HG02943 (cell line): ENCODE measurements around the gene KLF3.
"Not testable (repeated sequence)": the region's sequence is repeated elsewhere in the genome, so short reads cannot be mapped to it uniquely, and the experiment has no call there.

ENCODE experiments used
- ATAC-seq: cut with Tn5 transposase; IDR thresholded peaks from one replicate; pipeline ENCODE4 v1.9.1; 2021; ENCODE audit warnings: mild to moderate bottlenecking, low read depth, moderate library complexity; ENCODE audit not compliant: unreplicated experiment

KLF3 gene

GRCh38 chr4:38663801-38664705 is at the start of gene KLF3:
Gene KLF3, plus strand, starts transcription at chr4:38664199. Its CDS starts 16,427 bp downstream, at chr4:38680626.
- peak; percentile 72 for ATAC-seq

- ATAC-seq, result no peak
These were observed 49.8 kb upstream of the KLF3 start for GRCh38 chr4:38614231-38614630.

DNA sequence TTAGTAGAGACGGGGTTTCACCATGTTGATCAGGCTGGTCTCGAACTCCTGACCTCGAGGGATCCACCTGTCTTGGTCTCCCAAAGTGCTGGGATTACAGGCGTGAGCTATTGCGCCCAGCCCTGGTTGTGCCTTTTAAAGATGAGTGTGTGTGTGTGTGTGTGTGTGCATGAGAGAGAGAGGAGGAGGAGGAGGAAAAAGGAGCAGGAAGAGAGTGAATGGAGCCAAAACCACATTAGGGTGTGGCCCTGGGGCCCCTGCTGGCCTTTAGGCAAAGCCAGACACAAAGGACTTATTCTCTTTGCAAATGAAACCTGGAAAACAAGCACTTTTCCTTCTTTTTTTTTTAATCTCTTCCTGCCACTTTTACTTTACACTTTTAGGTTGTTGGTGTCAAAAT is 48.2 kb upstream of the KLF3 start:
- ATAC-seq, result no peak

DNA sequence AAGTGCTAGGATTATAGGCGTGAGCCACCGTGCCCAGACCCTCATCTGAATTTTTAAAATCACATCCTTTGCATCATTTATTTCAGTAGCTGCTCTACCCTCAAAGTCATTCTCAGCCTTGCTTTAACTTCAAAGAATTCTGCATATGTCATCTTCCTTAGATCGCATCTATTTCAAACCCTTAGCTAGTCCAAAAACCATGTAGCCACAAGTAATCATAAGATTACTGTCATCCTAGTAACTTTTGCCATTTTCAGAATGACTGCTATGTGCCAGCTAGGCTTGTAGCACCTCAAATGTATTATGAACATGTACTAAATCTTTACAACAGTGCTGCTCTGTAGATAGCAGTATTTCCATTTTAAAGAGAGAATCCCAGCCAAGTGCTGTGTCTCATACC is 45.5 kb upstream of the KLF3 start:
- ATAC-seq, result no peak

GRCh38 chr4:38619316-38619715 is 44.7 kb upstream of the KLF3 start:
- no peak for ATAC-seq

DNA sequence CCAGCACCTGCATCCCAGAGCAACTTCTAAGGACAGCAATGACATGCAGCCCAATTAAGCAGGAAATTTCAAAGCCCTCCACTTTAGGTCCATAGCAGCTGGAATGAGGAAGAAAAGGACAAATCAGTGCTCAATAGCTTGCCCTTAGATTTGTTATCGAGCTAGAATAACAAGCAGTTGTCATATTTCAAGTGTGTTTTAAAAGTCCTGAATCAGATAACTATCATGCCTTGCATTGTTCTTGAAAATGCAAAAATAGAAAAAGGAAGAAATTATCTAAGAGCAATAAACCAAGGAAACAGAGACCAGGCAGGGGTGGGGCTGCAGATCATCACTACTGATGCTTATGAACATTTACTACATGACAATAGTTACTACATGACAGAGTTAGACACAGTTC is 43.9 kb upstream of the KLF3 start:
- ATAC-seq, result no peak

GRCh38 chr4:38620527-38621027 is 43.4 kb upstream of the KLF3 start:
- ATAC-seq, result no peak

DNA sequence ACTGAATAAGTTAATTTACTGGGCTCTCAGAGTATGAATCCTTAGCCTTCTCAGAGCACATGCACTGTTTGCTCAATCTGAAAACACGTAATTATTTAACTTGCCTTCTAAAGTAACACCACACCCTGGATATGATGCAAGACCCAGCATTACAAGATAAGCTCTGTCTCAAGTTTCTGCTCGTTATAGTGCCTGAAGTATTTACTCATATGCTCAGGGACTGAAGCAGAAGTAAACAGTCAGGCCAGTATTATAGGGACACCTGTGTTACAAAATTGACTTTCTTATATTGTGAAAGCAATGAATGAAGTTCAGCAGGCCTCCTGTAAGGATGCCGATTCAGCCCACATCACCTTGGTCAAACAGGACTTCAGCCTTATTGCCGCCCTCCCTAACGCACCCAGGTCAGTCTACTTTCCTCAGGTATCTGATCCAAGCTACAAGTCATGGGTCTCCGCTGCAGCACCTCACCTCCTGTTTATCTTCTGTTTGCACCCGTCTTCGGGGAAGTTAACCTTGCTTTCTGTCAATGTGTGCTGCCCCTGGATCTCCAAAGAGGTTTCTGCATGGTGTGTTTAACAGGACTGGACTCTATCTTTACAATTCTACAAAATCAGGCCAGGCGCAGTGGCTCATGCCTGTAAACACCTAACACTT is 42.8 kb upstream of the KLF3 start:
- no peak for ATAC-seq

DNA sequence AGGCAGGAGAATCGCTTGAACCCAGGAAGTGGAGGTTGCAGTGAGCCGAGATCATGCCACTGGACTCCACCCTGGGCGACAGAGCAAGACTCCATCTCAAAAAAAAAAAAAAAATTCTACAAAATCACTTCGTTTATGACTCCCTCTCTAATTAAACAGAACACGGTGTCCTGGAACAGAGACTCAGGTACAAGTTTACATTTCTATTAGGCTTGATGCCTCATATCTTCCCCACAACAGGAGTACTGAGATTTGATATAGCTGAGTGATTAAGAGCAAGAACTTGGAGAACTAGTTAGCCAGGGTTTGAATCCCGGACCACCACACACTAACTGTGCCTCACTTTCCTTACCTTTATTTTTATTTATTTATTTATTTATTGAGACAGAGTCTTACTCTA is 42.2 kb upstream of the KLF3 start:
- ATAC-seq, result no peak

DNA sequence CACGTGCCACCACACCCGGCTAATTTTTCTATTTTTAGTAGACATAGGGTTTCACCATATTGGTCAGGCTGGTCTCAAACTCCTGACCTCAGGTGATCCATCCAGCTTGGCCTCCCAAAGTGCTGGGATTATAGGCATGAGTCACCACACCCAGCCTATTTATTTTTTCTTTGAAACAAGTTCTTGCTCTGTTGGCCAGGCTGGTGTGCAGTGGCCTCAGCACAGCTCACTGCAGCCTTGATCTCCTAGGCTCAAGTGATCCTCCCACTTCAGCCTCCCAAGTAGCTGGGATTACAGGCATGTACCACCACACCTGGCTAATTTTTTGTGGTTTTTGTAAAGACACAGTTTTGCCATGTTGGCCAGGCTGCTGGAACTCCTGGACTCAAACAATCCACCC is 41.7 kb upstream of the KLF3 start:
- ATAC-seq, result not testable (repeated sequence)

DNA sequence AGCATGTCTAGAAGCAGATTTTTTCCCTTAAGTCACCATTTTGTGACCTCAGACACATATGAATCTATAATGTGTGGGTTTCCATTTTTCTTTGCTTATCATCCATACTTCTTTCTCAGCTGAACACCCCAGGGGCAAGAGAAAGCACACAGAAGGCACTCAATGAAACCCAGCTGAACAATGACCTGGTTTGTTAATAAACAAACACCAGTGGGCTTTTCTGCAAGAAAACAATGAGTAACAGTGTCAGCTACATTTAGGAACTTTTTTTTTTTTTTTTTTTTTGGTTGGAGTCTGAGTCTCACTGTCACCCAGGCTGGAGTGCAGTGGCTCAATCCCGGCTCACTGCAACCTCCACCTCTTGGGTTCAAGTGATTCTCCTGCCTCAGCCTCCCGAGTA is 40.7 kb upstream of the KLF3 start:
- ATAC-seq, result no peak

GRCh38 chr4:38624311-38624710 is 39.7 kb upstream of the KLF3 start:
- no peak for ATAC-seq

DNA sequence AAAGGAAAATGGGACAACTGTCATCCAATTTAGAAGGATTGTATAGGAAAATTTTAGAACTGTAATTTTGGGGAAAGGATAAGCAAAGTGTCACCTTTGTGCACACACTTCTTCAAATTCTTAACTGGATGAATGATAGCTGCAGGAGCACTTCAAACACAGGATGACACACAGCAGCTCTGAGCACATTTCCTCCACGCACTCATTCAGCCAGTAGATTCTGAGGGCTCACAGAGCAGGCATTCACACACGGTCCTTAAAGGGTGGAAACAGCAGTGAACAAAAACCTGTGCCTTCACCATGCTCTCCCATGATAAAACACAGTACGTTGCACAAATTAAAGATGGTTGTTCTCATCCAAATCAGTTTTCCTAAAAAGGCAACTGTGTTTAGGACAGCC is 38.5 kb upstream of the KLF3 start:
- ATAC-seq, result no peak

- not testable (repeated sequence) for ATAC-seq
These were observed 37.0 kb upstream of the KLF3 start for GRCh38 chr4:38626901-38627444.

DNA sequence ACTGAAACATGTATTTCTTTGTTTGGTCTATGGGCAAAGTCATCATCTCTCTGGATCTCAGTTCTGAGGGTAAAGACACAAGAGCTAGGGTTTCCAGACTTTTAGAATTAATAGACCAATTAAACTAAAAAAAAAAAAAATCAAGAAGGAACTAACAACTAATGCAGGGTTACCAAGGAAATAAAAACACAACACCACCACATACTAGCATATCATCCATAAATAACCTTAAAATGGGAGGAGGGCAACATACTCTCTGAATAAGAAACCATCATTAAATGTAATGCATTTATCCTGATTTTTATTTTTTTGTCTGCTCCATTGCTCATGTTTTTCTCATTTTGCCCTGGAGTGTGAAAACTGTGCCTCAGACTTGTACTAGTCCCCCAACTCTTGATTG is 33.5 kb upstream of the KLF3 start:
- ATAC-seq, result no peak

DNA sequence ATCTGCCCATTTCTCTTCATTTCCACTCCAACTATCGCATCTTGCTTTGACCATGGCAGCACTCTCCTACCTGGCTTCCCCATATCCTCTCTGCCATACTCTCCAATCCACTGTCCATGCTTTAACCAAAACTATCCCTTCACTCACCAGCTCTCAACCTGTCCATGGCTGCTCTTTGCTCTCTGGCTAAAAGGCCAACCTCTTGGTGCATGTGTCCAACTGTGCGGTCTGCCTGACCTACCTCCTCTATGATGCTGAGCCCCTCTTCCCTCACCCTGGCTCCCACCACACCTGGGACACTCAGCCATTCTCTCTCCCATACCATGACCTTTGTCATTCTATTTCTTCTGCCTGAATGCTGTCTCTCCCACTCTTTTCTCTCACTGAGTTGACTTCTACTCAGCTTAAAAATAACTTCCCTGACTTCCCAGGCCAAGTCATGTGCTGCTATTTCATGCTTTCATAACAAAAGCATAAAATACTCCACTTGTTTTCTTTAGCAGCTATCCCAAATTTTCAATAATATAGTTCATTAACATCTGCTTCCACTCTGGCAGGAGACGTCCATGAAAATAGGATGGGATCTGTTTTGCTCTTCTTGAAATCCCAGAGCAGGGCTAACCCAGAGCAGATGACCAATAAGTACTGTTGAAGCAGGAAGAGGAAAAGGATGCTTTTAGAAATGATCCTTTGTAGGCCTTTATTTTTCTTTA is 29.8 kb upstream of the KLF3 start:
- no peak for ATAC-seq

GRCh38 chr4:38639242-38639641 is 24.8 kb upstream of the KLF3 start:
- ATAC-seq, result no peak

GRCh38 chr4:38641811-38642210 is 22.2 kb upstream of the KLF3 start:
- no peak for ATAC-seq

DNA sequence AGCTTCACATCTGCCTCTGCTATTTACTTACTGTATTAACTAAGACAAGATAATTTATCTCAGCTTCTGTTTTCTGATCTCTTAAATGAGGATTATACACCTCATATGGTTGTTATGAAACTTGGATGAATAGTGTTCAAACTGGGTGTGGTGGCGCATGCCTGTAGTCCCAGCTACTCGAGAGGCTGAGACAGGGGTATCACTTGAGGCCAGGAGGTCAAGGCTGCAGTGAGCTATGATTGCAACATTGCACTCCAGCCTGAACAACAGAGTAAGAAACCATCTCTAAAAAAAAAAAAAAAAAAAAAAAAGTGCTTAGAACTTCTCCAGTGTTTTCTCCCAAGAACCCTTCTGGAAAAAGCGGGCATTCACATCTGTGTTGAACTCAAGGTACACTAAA is 19.8 kb upstream of the KLF3 start:
- ATAC-seq, result no peak

DNA sequence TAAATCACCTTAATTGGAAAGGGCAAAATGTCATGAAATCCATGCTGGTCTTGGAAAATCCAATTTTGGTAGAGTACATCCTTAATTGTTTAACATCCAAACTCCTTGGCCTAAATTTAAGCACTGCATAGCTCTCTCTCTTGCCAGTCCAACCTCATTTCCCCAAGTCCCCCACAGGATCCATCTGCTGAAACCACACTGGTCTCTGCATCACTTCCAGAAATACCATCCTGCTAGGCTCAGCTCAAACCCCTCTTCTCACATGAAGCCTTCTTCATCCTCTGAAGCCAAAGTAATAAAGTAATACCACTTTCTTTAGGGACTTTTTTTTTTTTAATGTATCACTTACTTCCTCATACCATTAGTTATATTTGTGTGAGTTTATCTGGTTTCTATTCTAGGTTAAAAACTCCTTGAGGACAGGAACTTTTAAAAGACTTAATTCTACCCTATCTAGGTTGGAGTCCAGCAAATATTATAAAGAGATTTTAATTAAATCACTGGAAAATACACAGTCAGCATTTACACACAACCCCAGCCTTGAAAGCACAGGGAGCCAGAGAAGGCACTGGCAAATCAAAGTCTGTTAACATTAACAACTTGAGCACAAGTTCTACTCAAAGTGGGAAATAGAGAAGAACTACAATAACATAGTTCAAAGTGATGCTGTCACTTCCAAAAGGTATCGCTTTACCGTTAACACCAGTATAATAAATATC is 16.7 kb upstream of the KLF3 start:
- ATAC-seq, result no peak
